SK-N-DZ (cell line): ENCODE measurements around the gene CACNA1H.
"Not testable (repeated sequence)": the region's sequence is repeated elsewhere in the genome, so short reads cannot be mapped to it uniquely, and the experiment has no call there.

Source experiments
- DNase-seq: peaks from one replicate; pipeline ENCODE4 v3.0.0-alpha.2; 2015; ENCODE audit warnings: low spot score

CACNA1H gene

DNA sequence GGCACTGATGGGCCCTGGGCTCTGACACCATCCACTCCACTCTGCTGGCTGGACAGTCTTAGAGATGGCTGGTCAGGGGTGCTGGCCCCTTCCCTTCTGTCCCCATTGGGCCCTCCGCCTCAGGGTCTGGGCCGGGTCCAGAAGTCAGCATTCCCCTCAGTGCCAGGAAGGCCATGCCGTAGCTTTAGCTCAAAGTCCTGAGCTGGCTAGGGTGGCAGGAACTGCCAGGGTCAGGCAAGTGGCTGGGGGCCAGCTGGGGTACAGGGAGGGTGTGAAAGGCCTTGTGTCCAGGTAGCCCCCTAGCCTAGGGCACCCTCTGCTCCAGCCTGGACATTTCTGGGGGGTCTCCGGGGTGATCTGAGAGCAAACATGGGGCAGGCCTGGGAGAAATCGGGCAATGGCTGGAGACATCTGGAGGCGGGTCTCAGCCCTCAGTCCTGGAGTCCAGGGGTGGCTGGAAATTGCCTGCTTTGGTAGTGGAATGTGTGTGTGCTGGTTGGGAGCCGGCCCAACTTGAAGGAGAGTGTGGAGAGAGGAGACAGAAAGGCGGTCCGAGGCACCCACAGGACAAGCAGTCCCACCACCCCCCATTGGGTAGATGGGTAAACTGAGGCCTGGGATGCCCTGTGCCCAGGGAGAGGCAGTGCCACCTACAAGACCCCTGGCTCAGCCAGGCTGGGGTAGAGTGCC lies 39.6 kb downstream of the CACNA1H start:
- no peak for DNase-seq

GRCh38 chr16:1193143-1193824 lies 40.4 kb downstream of the CACNA1H start:
- no peak for DNase-seq

DNA sequence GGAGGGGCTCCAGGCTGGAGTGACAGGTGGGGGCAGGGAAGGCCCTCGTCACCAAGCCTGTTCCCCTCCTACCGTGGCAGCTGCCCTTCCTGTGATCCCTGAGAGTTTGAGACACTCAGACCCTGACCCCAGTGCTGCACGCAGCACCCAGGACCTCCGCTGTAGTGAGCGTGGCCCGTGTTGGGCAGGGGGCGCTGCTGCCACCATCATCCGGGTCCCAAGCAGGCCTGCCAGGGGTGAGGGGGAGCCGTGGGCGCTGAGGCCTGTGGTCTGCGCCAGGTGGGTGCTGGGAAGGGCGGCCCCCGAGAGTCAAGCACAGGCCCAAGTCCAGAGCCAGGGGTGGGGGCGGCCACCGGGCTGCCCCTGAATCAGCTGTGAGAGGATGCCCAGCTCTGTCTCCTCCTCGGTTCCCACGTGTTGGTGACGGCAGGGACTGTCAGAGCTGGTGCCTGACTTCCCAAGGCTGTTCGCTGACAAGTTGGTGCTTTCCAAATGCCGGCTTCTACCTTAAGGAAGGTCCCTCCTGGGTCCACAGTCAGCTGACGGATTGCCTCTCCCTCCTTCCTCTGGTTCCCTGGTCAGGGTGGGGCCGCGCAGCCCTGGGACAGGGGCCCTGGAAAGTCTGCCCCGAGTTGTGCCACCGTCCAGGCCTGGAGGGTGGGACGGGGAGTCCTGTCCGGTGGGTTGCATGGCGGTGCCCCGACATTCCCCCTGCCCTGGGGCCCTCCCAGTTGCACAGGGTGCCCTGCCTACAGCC lies 41.1 kb downstream of the CACNA1H start:
- no peak for DNase-seq

DNA sequence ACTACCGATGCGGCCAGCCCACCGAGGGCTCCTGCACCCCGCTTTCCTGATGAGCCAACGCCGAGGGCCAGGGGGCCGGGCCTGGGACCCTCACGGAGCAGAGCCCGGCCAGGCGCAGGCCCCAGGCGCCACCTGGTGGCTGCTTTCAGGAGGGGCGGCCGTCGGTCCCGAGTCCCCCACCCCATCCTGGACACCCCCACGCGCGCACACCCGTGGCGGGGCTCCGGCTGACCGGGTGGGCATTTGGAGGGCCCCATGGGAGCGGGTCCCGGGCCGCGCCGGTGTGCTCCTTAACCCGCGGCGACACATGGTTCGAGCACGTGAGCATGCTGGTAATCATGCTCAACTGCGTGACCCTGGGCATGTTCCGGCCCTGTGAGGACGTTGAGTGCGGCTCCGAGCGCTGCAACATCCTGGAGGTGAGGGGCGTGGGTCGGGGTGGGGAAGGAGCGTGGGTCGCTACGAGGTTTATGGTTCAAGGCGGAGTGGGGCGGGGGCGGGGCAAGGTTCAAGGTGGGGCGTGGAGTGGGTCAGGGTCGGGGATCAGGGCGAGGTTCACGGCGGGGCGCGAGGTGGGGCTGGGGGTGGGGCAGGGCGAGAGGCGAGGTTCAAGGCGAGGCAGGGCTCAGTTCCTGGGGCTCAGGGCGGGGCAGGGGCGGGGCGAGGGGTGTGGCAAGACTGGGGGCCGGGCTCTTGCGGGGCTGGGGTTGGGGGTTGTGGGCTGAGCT lies 41.9 kb downstream of the CACNA1H start:
- no peak for DNase-seq

DNA sequence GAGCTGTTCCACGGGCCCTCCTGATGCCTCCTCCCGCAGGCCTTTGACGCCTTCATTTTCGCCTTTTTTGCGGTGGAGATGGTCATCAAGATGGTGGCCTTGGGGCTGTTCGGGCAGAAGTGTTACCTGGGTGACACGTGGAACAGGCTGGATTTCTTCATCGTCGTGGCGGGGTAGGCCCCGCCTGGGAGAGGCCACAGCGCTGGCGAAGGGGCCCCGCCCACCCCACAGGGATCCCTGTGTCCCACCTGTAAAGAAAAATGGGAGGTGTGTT lies 42.4 kb downstream of the CACNA1H start:
- no peak for DNase-seq

- no peak for DNase-seq
Measured at GRCh38 chr16:1196494-1196893, 43.6 kb downstream of the CACNA1H start.

- DNase-seq: no peak
Measured at GRCh38 chr16:1197237-1197866, 44.4 kb downstream of the CACNA1H start.

GRCh38 chr16:1198194-1198593 lies 45.3 kb downstream of the CACNA1H start:
- no peak for DNase-seq

- not testable (repeated sequence) for DNase-seq
Measured at GRCh38 chr16:1198671-1199346, 45.9 kb downstream of the CACNA1H start.

- DNase-seq: no peak
Measured at GRCh38 chr16:1199347-1200013, 46.6 kb downstream of the CACNA1H start.

DNA sequence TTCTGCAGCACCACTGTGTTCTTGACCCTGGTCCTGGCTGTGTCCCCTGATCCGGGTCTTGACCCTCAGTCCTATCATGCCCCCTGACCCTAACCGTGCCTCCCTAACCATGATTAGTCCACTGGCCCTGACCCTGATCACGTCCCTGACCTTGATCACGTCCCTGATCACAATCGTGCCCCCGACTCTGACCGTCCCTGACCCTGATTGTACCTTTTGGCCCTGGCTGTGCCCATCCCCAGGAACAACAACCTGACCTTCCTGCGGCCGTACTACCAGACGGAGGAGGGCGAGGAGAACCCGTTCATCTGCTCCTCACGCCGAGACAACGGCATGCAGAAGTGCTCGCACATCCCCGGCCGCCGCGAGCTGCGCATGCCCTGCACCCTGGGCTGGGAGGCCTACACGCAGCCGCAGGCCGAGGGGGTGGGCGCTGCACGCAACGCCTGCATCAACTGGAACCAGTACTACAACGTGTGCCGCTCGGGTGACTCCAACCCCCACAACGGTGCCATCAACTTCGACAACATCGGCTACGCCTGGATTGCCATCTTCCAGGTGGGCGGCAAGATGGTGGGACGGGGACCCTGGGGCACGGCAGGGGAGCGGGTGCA lies 47.2 kb downstream of the CACNA1H start:
- DNase-seq: no peak

- no peak for DNase-seq
Measured at GRCh38 chr16:1201444-1201843, 48.5 kb downstream of the CACNA1H start.

GRCh38 chr16:1202274-1202673 lies 49.4 kb downstream of the CACNA1H start:
- no peak for DNase-seq

DNA sequence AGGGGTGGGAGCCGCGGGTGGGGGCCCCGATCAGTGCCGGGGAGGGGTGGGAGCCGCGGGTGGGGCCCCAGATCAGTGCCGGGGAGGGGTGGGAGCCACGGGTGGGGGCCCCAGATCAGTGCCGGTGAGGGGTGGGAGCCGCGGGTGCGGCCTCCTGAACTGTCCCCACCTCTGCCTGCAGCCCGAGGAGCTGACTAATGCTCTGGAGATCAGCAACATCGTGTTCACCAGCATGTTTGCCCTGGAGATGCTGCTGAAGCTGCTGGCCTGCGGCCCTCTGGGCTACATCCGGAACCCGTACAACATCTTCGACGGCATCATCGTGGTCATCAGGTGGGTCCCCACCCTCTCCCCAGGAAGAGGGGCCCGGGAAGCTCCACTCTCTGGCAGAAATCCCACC lies 52.0 kb downstream of the CACNA1H start:
- no peak for DNase-seq

GRCh38 chr16:1206326-1206725 lies 53.4 kb downstream of the CACNA1H start:
- no peak for DNase-seq

GRCh38 chr16:1206786-1207185 lies 53.9 kb downstream of the CACNA1H start:
- no peak for DNase-seq

GRCh38 chr16:1208239-1208830 lies 55.4 kb downstream of the CACNA1H start:
- no peak for DNase-seq

DNA sequence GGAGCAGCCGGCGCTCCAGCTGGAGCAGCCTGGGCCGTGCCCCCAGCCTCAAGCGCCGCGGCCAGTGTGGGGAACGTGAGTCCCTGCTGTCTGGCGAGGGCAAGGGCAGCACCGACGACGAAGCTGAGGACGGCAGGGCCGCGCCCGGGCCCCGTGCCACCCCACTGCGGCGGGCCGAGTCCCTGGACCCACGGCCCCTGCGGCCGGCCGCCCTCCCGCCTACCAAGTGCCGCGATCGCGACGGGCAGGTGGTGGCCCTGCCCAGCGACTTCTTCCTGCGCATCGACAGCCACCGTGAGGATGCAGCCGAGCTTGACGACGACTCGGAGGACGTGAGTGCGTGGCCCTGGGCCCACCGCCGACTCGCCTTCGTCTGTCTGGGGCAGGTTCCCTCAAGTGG lies 56.2 kb downstream of the CACNA1H start:
- no peak for DNase-seq

DNA sequence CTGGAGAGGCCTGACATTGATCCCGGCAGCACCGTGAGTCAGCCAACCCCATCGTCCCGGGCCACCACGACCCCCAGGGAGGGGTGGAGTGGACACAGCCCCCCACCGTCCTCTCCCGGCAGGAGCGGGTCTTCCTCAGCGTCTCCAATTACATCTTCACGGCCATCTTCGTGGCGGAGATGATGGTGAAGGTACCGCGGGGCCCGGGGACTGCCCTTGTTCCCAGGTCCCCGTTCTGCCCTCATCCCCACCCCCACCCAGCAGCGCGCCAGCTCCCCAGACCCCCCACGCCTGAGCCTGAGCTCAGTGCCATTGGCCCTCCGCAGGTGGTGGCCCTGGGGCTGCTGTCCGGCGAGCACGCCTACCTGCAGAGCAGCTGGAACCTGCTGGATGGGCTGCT lies 57.6 kb downstream of the CACNA1H start:
- DNase-seq: no peak
